Thoracic aorta (tissue), 2 donors: Measurements from ENCODE around the gene PTS. TPM values are rescaled to one million over a fixed set of nuclear protein-coding genes. Genes with fewer than 3 reads are reported as not detected.

ENCODE experiments used
- ATAC-seq: fragments of 150-250 bp; one replicate; pipeline ENCODE4 v1.8.0; 2017; ENCODE audit warnings: low read depth; ENCODE audit not compliant: insufficient number of reproducible peaks, low FRiP score
- DNase-seq: peaks from one replicate; pipeline ENCODE4 v3.0.0-alpha.2; 2020; ENCODE audit warnings: low spot score
- H3K27ac ChIP-seq, 2 donors: fragments of 200-600 bp; sonication (generic); 1 replicate in 1 of 2; 2 replicates in 1 of 2; pipeline ENCODE4 v1.5.1; 2016; ENCODE audit warnings: mild to moderate bottlenecking in 2 of 2, moderate library complexity in 2 of 2
- H3K27me3 ChIP-seq: fragments of 200-600 bp; sonication (generic); replicated peaks from 2 replicates; pipeline ENCODE4 v1.6.0; 2016; ENCODE audit warnings: mild to moderate bottlenecking; ENCODE audit not compliant: insufficient read depth
- H3K36me3 ChIP-seq: fragments of 200-600 bp; sonication (generic); one replicate; pipeline ENCODE4 v1.5.1; 2016
- H3K4me1 ChIP-seq, 2 donors: fragments of 200-600 bp; sonication (generic); 1 replicate in 1 of 2; 2 replicates in 1 of 2; pipeline versions ENCODE4 v1.5.1 to v1.6.0; 2016; ENCODE audit warnings: low read depth in 2 of 2, mild to moderate bottlenecking in 1 of 2; ENCODE audit not compliant: control insufficient read depth in 1 of 2
- H3K4me3 ChIP-seq: fragments of 200-600 bp; sonication (generic); 2 replicates; pipeline ENCODE4 v1.5.1; 2016; ENCODE audit warnings: mild to moderate bottlenecking
- H3K9me3 ChIP-seq: fragments of 200-600 bp; sonication (generic); 2 replicates; pipeline ENCODE4 v1.5.1; 2016
- CTCF ChIP-seq: fragments of 200-600 bp; sonication (generic); IDR thresholded peaks from one replicate; pipeline ENCODE4 v1.5.1; 2019; ENCODE audit warnings: antibody characterized with exemption
- total RNA-seq, 2 donors: library from RNA; depleted of rRNA; stranded (reverse); fragments of >200 nt; gene quantifications; one replicate each; pipeline versions ENCODE4 v1.1.0 to v1.2.3, GENCODE V29; 2016

The PTS gene
- total RNA-seq, 2 donors from 2014 or later, result 22.1 to 27.3 TPM

GRCh38 chr11:112200252-112200651, 26.0 kb upstream of the PTS start:
- no peaks in the 10 kb centered on the region for H3K9me3 ChIP-seq
- TF ChIP-seq CTCF, result no peak
- no peaks in the 10 kb centered on the region for H3K36me3 ChIP-seq

GRCh38 chr11:112206071-112206470, 20.2 kb upstream of the PTS start:
- Histone ChIP-seq H3K36me3 (no peaks in the 10 kb centered on the region), H3K4me3 (no peak overlapping the region), H3K4me1 (no peaks in the 10 kb centered on the region), H3K9me3 (no peaks in the 10 kb centered on the region), H3K27me3 (no peaks in the 10 kb centered on the region), H3K27ac (no peak overlapping the region)
- no peak for TF ChIP-seq CTCF
- no peak for ATAC-seq
- no peak for DNase-seq

More at GRCh38 chr11:112200252-112200651, 26.0 kb upstream of the PTS start:
- Histone ChIP-seq H3K27ac (no peak overlapping the region), H3K4me1 (no peaks in the 10 kb centered on the region), H3K4me3 (no peak overlapping the region), H3K27me3 (no peaks in the 10 kb centered on the region)
- ATAC-seq (no peak), DNase-seq (no peak)

- Histone ChIP-seq H3K27me3 (no peaks in the 10 kb centered on the region), H3K27ac (no peak overlapping the region), H3K4me1 (no peaks in the 10 kb centered on the region), H3K4me3 (no peak overlapping the region), H3K36me3 (no peaks in the 10 kb centered on the region), H3K9me3 (no peaks in the 10 kb centered on the region)
- TF ChIP-seq CTCF, result no peak
- DNase-seq (no peak), ATAC-seq (no peak)
Measured at GRCh38 chr11:112210890-112211289, 15.3 kb upstream of the PTS start.

- H3K4me3 ChIP-seq, result no peak overlapping the region
- no peak for DNase-seq
- H3K9me3 ChIP-seq, result no peaks in the 10 kb centered on the region
- no peaks in the 10 kb centered on the region for H3K4me1 ChIP-seq
- no peaks in the 10 kb centered on the region for H3K36me3 ChIP-seq
- no peak for TF ChIP-seq CTCF
- no peak overlapping the region for H3K27ac ChIP-seq
- H3K27me3 ChIP-seq, result no peaks in the 10 kb centered on the region
- ATAC-seq, result no peak
Measured at GRCh38 chr11:112211536-112211935, 14.7 kb upstream of the PTS start.

- Histone ChIP-seq H3K27ac (no peak overlapping the region), H3K4me3 (no peak overlapping the region), H3K27me3 (no peaks in the 10 kb centered on the region), H3K36me3 (no peaks in the 10 kb centered on the region), H3K9me3 (no peaks in the 10 kb centered on the region), H3K4me1 (no peaks in the 10 kb centered on the region)
- ATAC-seq (no peak), DNase-seq (no peak)
- TF ChIP-seq CTCF, result no peak
Measured at GRCh38 chr11:112212290-112212689, 13.9 kb upstream of the PTS start.
